DOHH2 (cell line): Measurements from ENCODE around the gene LUC7L3.

Source experiments
- CTCF ChIP-seq: fragments of 200-600 bp; sonication (generic); IDR thresholded peaks from one replicate; pipeline ENCODE4 v1.5.1; 2014; ENCODE audit warnings: antibody characterized with exemption, mild to moderate bottlenecking, low read depth, low read length; ENCODE audit not compliant: poor library complexity, severe bottlenecking
- EZH2phosphoT487 ChIP-seq: fragments of 200-600 bp; sonication (generic); IDR thresholded peaks from 2 replicates; pipeline ENCODE4 v1.6.1; 2017; ENCODE audit warnings: borderline replicate concordance, mild to moderate bottlenecking, antibody characterized with exemption, low read length, moderate library complexity, mixed read lengths

- TF ChIP-seq CTCF (no peak), EZH2phosphoT487 (no peak)
These were observed 33.5 kb upstream of the LUC7L3 start for GRCh38 chr17:50685691-50686493.
